ENCODE measurements around the gene IL4R. TPM values are rescaled to one million over a fixed set of nuclear protein-coding genes. Genes with fewer than 3 reads are reported as not detected.
A peak's percentile ranks its signal among the peaks of the same experiment; 100 is the strongest.
"Not testable (repeated sequence)": the region's sequence is repeated elsewhere in the genome, so short reads cannot be mapped to it uniquely, and the experiment has no call there.

The IL4R gene
- total RNA-seq, 1 experiment from 2014 or later = 13.1 TPM

- DNase-seq (ENCODE audit: low read depth) = no peak
Observed at GRCh38 chr16:27381236-27381635, 67.5 kb downstream of the IL4R start.

- no peak for DNase-seq (ENCODE audit: low read depth)
Observed at GRCh38 chr16:27381974-27382855, 68.4 kb downstream of the IL4R start.

- no peak for DNase-seq (ENCODE audit: low read depth)
Observed at GRCh38 chr16:27383556-27384243, 69.9 kb downstream of the IL4R start.

- DNase-seq (ENCODE audit: low read depth) = no peak
Observed at GRCh38 chr16:27384425-27384824, 70.7 kb downstream of the IL4R start.

DNA sequence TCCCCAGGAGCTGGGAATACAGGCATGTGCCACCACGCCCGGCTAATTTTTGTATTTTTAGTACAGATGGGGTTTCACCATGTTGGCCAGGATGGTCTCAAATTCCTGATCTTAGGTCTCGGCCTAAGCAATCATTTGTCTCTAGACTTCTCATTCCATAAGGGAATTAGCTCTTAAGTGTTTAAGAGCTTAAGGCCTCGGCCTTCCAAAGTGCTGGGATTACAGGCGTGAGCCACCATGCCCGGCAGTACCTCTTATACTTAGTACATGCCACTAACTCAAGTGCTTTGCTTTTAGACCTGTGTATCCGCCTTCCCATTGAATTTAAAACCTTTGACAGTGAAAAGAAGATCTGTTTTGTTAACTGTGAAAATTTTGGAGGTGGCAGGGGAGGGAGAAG, 71.6 kb downstream of the IL4R start:
- no peak for DNase-seq (ENCODE audit: low read depth)

- DNase-seq (ENCODE audit: low read depth) = no peak
Observed at GRCh38 chr16:27386674-27387073, 72.9 kb downstream of the IL4R start.

DNA sequence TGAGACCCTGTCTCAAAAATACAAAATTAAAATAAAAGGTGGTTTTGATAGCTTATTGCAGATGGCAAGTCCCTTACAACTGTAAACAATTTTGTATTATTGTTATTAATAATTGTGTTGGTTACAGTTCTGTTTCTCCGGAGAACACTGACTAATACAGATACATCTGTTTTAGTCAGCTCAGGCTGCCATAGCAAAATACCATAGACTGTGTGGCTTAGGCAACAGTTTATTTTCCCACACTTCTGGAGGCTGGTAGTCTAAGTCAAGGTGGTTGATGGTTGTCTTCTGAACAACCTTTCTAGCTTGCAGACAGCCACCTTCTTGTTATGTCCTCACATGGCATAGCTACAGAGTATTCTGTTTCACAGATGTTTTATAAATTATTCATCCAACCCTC, 74.0 kb downstream of the IL4R start:
- DNase-seq (ENCODE audit: low read depth) = no peak

GRCh38 chr16:27389272-27389961, 75.6 kb downstream of the IL4R start:
- DNase-seq (ENCODE audit: low read depth) = no peak

- no peak for DNase-seq (ENCODE audit: low read depth)
Observed at GRCh38 chr16:27390151-27390550, 76.4 kb downstream of the IL4R start.

DNA sequence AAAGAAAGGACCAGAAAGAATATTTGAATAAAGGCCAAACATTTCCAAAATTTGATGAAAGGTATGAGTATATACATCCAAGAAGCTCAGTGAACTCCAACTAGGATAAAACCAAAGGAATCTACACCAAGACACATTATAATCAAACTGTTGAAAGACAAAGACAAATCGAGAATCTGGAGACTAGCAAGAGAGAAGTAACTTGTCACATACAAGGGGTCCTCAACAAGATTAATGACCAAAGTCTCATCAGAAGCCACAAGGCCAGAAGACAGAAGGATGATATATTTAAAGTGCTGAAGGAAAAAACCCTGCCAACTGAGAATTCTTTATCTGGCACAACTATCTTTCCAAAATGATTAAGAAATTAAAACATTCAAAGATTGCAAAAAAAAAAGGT, 78.9 kb downstream of the IL4R start:
- DNase-seq (ENCODE audit: low read depth) = no peak

GRCh38 chr16:27394516-27394915, 80.7 kb downstream of the IL4R start:
- DNase-seq (ENCODE audit: low read depth) = no peak

DNA sequence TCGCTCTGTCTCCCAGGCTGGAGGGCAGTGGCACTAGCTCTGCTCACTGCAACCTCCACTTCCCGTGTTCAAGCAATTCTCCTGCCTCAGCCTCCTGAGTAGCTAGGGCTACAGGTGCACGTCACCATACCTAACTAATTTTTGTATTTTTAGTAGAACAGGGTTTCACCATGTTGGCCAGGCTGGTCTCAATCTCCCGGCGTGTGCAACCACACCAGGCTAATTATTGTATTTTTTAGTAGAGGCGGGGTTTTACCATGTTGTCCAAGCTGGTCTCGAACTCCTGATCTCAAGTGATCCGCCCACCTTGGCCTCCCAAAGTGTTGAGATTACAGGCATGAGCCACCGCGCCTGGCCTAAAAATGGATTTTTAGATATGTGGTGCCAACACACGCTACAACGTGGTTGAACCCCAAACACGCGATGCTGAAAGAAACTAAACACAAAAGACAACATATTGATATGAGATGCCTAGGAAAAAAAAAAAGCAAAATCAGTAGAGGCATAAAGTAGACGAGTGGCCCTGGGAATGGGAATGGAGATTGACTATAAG, 84.6 kb downstream of the IL4R start:
- not testable (repeated sequence) for DNase-seq (ENCODE audit: low read depth)

DNA sequence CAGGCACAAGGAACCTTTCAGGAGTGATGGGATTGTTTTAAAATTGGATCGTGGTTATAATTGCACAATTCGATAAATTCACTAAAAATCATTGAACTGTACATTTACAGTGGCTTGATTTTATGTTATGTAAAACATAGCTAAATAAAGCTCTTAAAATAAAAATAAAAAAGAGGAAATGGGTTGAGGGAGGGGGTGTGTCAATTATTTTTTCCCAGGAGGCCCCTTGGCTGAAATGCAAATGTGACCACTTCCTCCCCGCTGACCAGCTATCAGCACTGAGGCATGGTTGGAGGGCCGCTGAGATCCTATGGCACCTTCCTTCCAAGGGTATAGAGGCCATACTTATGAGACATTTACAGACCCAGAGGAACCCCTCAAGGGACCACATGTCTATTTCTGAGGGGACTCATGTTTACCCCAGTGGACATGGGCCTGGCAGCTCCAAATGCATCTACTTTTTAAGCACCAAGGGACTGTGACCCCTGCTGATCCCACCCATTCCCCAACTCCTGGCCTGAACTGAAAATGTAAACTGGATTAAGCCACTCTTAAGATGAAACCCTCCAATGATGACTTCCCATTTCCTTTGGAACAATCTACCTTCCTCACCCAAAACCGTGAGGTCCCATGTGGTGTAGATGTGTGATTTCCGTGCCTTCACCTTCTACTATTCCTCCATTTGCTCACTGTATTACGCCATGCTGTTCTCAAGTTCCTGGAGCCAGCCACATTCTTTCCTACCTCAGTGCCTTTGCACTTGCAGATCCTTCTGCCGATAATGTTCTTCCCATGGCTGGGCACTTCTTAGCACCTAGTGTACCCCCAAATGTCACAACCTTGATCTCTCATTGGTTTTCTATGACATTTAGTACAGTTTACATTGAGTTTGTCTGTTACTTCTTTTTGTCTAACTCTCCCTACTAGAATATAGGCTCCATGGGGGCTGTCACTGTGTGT, 85.4 kb downstream of the IL4R start:
- DNase-seq (ENCODE audit: low read depth) = no peak

DNA sequence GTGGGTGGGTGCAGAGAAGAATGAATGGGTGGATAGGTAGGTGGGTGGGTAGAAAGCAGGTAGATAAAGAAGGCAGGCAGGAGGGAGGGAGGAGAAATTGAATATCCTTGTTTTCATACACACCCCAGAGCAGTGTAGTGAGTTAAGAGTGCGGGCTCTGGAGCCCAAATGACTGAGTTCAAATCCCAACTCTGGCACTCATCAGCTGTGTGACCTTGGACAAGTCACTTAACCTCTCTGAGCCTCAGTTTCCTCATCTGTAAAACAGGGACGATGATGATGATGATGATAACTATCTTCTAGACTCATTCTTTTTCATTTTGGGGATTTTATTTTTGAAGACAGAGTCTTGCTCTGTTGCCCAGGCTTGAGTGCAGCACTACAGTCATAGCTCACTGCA, 86.2 kb downstream of the IL4R start:
- DNase-seq (ENCODE audit: low read depth) = no peak

DNA sequence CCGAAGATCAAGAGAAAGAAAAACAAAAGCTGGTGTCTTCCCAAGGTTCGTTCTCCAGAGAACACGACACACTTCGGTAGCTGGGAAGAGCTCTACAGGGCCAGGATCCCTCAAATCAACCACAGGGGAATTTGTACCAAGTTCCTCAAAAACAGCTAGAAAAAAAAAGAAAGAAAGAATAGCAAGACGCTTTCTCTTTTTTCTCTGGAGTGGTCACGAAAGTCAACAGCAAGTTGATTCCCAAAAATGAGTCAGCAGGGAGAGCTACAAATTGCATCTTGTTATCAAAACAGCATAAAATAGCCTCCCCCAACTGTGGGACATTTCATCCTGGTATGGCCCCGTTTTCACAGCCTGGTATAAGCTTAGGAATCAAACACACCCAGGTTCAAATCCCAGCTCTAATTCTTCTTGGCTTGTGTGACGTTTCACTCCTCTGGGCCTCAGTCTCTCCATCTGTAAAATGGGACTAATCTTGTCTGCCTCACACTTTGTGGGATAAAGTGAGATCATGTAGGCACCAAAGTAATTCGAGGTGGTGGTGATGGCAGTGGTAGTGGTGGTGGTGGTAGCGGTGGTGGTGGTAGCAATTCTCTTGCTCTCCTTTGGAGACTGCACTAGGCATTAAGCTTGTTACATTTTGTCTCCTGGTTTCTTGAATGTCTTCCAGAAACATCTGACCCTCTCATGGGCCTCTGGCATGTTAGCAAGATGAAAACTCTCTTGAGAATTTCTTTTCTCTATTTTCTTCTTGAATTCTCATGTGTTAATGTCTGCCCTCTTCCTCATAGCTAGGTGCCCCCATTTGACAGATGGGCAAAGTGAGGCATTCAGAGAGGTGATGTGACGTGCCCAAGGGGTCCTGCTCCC, 87.2 kb downstream of the IL4R start:
- DNase-seq (ENCODE audit: low read depth) = peak; percentile 66

DNA sequence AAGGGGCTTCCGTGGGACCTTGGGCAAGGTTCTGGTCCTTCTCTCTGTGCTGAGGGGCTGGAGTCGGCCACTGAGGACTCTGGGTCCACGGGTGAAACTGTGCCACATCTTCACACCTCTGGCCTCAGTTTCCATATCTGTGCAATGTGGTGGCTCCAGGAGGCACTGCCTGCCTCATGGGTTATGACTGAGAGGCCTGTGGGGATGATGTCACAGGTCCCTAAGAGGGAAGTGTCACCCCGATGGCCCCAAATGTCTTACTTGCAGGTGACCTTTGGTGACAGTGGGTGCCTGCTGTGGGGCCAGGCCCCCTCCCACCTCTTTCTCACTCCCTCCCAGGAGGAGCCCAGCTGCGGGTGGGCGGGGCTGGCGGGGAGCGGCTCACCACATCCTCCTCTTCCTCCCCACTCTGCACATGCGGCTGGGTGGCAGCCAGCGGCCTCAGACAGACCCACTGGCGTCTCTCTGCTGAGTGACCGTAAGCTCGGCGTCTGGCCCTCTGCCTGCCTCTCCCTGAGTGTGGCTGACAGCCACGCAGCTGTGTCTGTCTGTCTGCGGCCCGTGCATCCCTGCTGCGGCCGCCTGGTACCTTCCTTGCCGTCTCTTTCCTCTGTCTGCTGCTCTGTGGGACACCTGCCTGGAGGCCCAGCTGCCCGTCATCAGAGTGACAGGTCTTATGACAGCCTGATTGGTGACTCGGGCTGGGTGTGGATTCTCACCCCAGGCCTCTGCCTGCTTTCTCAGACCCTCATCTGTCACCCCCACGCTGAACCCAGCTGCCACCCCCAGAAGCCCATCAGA, 88.2 kb downstream of the IL4R start, which contains the start of gene IL21R:
Gene IL21R (plus strand): TSS at position 407 of the 801 bp plus-strand sequence. CDS start 27,898 bp downstream, outside the sequence.
- DNase-seq (ENCODE audit: low read depth) = peak; percentile 69

DNA sequence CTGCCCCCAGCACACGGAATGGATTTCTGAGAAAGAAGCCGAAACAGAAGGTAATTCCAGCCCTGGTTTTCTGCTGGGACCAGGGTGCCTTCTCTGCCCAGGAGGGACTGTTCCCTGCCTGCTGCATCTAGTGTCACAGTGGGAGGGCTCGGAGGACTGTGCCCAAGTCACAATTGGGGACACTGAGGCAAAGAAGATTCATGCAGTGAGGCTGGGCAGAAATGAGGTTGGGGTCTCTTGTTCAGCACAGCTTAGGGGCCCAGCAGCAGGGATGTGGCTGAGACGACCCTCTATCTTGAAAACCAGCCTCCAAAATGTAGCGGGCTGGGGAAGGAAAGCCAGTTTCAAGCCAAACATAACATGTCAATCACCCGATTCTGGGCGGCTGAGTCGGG, 88.8 kb downstream of the IL4R start:
- no peak for DNase-seq (ENCODE audit: low read depth)

DNA sequence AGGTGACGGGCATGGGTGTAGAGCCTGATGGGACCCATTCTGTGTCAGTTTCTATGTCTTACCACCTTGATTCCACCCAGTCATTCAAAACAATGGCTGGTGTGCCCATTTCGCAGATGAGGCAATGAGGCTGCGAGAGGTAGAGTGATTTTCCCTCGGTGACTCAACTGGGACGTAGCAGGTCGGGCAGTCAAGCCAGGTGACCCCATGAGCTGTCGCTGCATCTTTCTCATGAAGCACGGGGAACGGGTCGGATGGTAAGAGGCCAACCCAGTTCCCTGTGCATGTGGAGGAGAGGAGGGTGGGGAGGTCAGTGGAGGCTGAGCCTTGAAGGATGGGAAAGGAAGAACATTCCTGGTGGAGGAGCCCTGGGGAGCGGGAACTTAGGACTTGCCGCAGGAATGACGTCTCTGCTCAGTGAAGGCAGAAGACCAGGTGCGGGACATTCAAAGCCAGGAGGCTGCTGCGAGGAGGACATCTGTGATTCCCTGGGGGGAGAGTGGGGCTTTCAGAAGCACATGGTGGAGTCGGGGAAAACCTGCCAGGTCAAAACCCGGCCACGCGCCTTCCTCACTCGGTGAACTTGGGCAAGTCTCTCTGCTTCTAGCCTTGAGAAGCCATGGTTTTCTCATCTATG, 89.3 kb downstream of the IL4R start:
- no peak for DNase-seq (ENCODE audit: low read depth)

- no peak for DNase-seq (ENCODE audit: low read depth)
Observed at GRCh38 chr16:27403601-27403992, 89.8 kb downstream of the IL4R start.
